ENCODE measurements around the gene TTC9C. TPM values are rescaled to one million over a fixed set of nuclear protein-coding genes. Genes with fewer than 3 reads are reported as not detected.

Gene TTC9C
- total RNA-seq, 6 experiments from 2014 or later, result 8.5 to 13.3 (median 10.6) TPM

DNA sequence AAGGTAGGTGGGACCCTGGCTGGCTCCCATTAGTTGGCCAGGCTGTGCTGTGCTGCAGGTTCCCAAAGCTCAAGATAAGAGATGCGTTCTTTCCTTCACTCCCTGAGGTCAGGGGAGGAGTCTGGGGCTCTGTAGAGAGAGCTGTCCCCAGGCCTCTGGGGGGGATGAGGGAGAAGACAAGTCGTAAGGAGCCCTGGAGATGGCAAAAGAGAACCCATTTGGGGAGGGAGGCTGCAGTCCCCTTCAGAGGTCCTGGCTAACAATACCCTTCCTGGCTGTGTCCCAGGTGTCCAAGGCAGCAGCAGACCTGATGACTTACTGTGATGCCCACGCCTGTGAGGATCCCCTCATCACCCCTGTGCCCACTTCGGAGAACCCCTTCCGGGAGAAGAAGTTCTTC is 19.9 kb upstream of the TTC9C start:
- WGBS (ENCODE audit: insufficient coverage, low coverage, low lambda C conversion rate, missing lambda C conversion rate), result 70% methylated on average over 2 of the region's 5 CpGs
- H3K4me1 ChIP-seq, result peaks cover 0 to 50% (median 23%) of the 10 kb centered on the region in 4 donors
- H3K27ac ChIP-seq, result peak overlapping the region in 1 of 3 donors; percentile 96
- intact Hi-C loops (cut with DNase I), result no loop called here
- no peaks in the 10 kb centered on the region for H3K9me3 ChIP-seq
- ATAC-seq, result no peak
- no peak for TF ChIP-seq POLR2A (IDR thresholded peaks at IDR 0.05)
- TF ChIP-seq, protein P1, sequence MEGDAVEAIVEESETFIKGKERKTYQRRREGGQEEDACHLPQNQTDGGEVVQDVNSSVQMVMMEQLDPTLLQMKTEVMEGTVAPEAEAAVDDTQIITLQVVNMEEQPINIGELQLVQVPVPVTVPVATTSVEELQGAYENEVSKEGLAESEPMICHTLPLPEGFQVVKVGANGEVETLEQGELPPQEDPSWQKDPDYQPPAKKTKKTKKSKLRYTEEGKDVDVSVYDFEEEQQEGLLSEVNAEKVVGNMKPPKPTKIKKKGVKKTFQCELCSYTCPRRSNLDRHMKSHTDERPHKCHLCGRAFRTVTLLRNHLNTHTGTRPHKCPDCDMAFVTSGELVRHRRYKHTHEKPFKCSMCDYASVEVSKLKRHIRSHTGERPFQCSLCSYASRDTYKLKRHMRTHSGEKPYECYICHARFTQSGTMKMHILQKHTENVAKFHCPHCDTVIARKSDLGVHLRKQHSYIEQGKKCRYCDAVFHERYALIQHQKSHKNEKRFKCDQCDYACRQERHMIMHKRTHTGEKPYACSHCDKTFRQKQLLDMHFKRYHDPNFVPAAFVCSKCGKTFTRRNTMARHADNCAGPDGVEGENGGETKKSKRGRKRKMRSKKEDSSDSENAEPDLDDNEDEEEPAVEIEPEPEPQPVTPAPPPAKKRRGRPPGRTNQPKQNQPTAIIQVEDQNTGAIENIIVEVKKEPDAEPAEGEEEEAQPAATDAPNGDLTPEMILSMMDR (IDR thresholded peaks at IDR 0.05), result no peak
- peak overlapping the region in 1 of 3 donors; percentile 63 for H3K4me3 ChIP-seq
- no peaks in the 10 kb centered on the region for H3K27me3 ChIP-seq
- H3K36me3 ChIP-seq, result peaks cover 0 to 22% (median 3%) of the 10 kb centered on the region in 4 donors
- no peak for DNase-seq

DNA sequence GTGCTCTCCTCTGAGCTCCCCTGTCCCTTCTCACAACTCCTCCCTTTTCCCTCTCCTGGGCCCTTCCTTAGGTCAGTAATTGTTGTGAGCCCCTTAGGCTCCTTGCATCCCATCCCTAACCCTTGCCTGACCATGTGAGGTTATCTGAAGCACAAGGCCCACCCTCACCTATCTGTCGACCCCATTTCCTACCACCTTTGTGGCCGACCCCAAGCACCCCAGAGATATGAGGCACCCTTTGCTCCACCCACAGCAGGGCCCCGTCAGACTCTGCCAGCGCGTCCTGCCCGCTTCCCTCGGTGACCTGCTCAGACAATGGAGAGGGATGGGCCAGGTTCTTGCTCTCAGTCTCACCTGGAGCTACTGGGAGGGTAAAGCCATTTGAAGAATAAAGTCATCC is 19.5 kb upstream of the TTC9C start:
- no peaks in the 10 kb centered on the region for H3K27me3 ChIP-seq
- H3K4me1 ChIP-seq, result peaks cover 0 to 54% (median 25%) of the 10 kb centered on the region in 4 donors
- no peaks in the 10 kb centered on the region for H3K9me3 ChIP-seq
- ATAC-seq, result no peak
- 0% methylated on average over 7 of the region's 7 CpGs for WGBS (ENCODE audit: insufficient coverage, low coverage, low lambda C conversion rate, missing lambda C conversion rate)
- peak overlapping the region; percentile 96 for H3K27ac ChIP-seq
- no peak for TF ChIP-seq POLR2A (IDR thresholded peaks at IDR 0.05)
- TF ChIP-seq, protein P1 (IDR thresholded peaks at IDR 0.05), result no peak
- H3K4me3 ChIP-seq, result peak overlapping the region; percentile 52 to 63 (median 58)
- intact Hi-C loops (cut with DNase I), result no loop called here
- DNase-seq, result no peak
- H3K36me3 ChIP-seq, result peaks cover 0 to 22% (median 3%) of the 10 kb centered on the region in 4 donors

DNA sequence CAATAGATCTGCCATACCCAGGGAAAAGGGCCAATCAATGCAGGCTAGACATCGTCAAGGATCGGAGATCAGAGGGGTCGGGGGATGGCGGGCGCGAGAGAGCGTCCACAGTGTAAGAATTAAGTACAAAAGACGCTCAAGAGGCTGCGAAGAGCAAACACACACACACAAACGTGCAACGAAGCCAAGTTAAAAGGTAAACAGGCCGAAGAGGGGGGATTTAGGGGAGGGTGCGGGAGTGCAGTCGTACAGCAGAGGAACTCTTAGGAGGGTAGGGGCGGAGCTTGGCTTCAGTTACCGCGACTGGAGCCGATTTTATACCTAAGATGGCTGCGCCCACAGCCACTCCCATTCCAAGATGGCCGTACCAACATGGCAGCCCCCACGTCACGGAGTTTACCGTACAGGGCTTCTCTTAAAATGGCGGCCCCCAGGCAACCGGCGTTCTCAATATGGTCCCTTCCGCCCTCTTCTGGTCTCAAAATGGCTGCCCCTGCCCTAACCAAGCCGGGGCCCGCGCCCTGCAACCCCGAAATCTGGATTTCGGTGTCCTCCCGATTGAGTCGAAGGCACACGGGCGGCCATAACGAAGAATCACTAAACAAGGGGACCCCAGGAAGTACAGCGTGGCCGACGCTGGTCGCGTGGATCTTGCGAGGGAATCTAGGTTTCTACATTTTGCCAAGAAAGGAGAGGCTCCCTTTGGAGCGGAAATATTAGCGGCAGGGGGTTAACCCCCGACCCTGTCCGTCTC is 18.9 kb upstream of the TTC9C start:
- Histone ChIP-seq H3K27ac (peak overlapping the region; percentile 96), H3K36me3 (peaks cover 0 to 25% (median 3%) of the 10 kb centered on the region in 4 donors), H3K9me3 (no peaks in the 10 kb centered on the region), H3K4me3 (peak overlapping the region; percentile 52 to 63 (median 58)), H3K27me3 (no peaks in the 10 kb centered on the region), H3K4me1 (peaks cover 0 to 61% (median 28%) of the 10 kb centered on the region in 4 donors)
- WGBS (ENCODE audit: insufficient coverage, low coverage, low lambda C conversion rate, missing lambda C conversion rate), result 8% methylated on average over 38 of the region's 47 CpGs
- intact Hi-C loops (cut with DNase I), result no loop called here
- peak; percentile 68 for TF ChIP-seq POLR2A (IDR thresholded peaks at IDR 0.05)
- TF ChIP-seq, protein P1 (IDR thresholded peaks at IDR 0.05), result no peak
- ATAC-seq (peak; percentile 71 to 83 (median 80)), DNase-seq (peak; percentile 93 to 97 (median 96))

DNA sequence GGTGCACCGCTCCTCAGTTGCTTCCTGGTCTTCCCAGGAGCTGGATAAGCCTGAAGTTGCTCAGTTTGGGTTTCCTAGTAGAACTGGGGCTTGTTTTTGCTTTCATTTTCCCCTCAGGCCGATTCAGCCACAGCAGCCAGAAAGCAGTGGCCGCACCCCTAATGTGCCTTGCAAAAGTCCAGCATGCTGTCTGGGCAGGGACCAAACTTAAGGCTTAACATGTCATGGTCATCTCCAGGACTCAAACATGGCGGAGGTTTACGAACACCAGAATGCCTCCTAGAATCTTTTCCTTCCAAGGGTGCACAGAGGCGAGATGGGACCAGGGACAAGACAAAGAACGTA is 18.3 kb upstream of the TTC9C start:
- Histone ChIP-seq H3K9me3 (no peaks in the 10 kb centered on the region), H3K27ac (peak overlapping the region; percentile 96), H3K36me3 (peaks cover 0 to 31% (median 5%) of the 10 kb centered on the region in 4 donors), H3K27me3 (no peaks in the 10 kb centered on the region), H3K4me3 (peak overlapping the region; percentile 52 to 63 (median 58)), H3K4me1 (peaks cover 0 to 65% (median 30%) of the 10 kb centered on the region in 4 donors)
- DNase-seq (peak in 2 of 3 donors; percentile 31 to 56), ATAC-seq (peak; percentile 0 to 8 (median 4))
- intact Hi-C loops (cut with DNase I), result no loop called here
- TF ChIP-seq, protein P1 (IDR thresholded peaks at IDR 0.05), result no peak
- TF ChIP-seq POLR2A (IDR thresholded peaks at IDR 0.05), result no peak
- 27% methylated on average over 3 of the region's 7 CpGs for WGBS (ENCODE audit: insufficient coverage, low coverage, low lambda C conversion rate, missing lambda C conversion rate)
